ENCODE measurements around the gene SLC22A15. TPM values are rescaled to one million over a fixed set of nuclear protein-coding genes. Genes with fewer than 3 reads are reported as not detected.

SLC22A15 gene
- total RNA-seq, 2 donors from 2014 or later, result 8.3 to 15.6 TPM

DNA sequence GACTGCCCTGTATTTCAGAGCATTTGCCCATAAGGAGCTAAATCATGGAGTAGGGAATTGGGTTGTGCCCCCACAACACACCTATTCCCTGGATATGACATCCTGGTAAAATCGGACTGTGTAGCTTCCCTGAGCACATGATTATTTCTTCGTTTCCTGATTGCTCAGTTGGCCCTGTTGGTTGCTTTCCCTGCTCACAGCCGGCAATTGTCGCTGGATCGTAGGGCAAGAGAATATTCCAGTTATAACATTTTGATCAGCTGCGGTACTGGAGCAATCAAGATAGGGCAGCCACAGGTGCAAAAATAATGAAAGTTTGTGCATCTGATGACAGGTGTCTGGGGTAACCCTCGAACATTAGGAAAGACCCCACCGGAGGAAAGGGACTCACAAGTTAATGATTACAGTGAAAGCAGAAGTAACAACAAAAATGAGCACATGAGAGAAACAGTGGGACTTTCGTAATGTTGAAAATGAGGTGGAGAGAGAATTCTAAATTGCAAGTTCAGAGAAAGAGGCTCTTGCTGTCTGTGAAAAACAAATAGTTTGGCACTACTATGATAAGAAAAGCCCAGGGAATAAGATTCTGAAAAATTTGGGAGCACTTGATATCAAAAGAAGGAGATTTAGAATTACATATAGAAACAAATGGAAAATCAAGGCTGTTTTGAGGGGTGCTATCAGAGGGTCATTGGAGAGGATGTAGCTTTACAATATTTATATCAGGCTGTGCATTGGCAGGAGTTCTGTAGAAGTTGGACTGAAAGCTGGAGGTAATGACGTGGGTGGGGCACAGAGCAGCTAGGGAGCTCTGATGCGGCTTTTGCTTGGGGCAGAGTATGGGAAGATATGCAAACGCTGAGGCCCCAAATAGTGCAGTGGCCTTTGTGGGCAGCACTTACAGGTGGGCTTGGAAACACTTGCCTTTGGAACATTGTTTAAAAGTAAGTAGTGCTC is 134.5 kb downstream of the SLC22A15 start, which contains the start of gene MAB21L3:
TSS of gene MAB21L3 (plus strand) at position 833 of the 957 bp plus-strand sequence. CDS start 1,217 bp downstream, outside the sequence.
- TF ChIP-seq, protein P1, sequence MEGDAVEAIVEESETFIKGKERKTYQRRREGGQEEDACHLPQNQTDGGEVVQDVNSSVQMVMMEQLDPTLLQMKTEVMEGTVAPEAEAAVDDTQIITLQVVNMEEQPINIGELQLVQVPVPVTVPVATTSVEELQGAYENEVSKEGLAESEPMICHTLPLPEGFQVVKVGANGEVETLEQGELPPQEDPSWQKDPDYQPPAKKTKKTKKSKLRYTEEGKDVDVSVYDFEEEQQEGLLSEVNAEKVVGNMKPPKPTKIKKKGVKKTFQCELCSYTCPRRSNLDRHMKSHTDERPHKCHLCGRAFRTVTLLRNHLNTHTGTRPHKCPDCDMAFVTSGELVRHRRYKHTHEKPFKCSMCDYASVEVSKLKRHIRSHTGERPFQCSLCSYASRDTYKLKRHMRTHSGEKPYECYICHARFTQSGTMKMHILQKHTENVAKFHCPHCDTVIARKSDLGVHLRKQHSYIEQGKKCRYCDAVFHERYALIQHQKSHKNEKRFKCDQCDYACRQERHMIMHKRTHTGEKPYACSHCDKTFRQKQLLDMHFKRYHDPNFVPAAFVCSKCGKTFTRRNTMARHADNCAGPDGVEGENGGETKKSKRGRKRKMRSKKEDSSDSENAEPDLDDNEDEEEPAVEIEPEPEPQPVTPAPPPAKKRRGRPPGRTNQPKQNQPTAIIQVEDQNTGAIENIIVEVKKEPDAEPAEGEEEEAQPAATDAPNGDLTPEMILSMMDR (conservative IDR thresholded peaks at IDR 0.05), result no peak
- WGBS, 2 experiments (ENCODE audit: insufficient coverage in 1 of 2, insufficient read length in 1 of 2), result 90 to 91% methylated on average over 9 to 12 of the region's 12 CpGs
- Mint-ChIP-seq H3K4me3 (no peak within 1 kb of the TSS), H3K27ac (peak within 1 kb of the TSS; percentile 2), H3K36me3 (ENCODE audit: low read depth) (no peaks in the 10 kb centered on the region), H3K4me1 (peaks cover 37% of the 10 kb centered on the region), H3K9me3 (no peaks in the 10 kb centered on the region), H3K27me3 (ENCODE audit: insufficient read depth) (peaks cover 3% of the 10 kb centered on the region)
- H3K27ac ChIP-seq (ENCODE audit: low read depth, low read length), result no peak within 1 kb of the TSS
- no peak within 1 kb of the TSS for H3K9ac ChIP-seq (ENCODE audit: extremely low read depth, low read length, poor library complexity, severe bottlenecking)
- H3K4me3 ChIP-seq (ENCODE audit: low read length), result no peak within 1 kb of the TSS
- H3K27me3 ChIP-seq (ENCODE audit: control insufficient read depth, insufficient read depth, low read length, poor library complexity, severe bottlenecking), result no peaks in the 10 kb centered on the region
- no peaks in the 10 kb centered on the region for H3K36me3 ChIP-seq (ENCODE audit: control insufficient read depth, insufficient read depth, low read length)
- H3K4me1 ChIP-seq (ENCODE audit: control insufficient read depth, insufficient read depth, low read length), result peaks cover 20% of the 10 kb centered on the region
- no peak for DNase-seq
- H3K9me3 ChIP-seq (ENCODE audit: control insufficient read depth, low read length), result no peaks in the 10 kb centered on the region

- H3K27ac ChIP-seq (ENCODE audit: low read depth, low read length), result no peak overlapping the region
- 82 to 87% methylated on average over 11 of the region's 11 CpGs for WGBS, 2 experiments (ENCODE audit: insufficient coverage in 1 of 2, insufficient read length in 1 of 2)
Measured at GRCh38 chr1:116111524-116112021, 135.3 kb downstream of the SLC22A15 start.

GRCh38 chr1:116112388-116113140 is 136.3 kb downstream of the SLC22A15 start:
- WGBS, 2 experiments (ENCODE audit: insufficient coverage in 1 of 2, insufficient read length in 1 of 2), result 87 to 88% methylated on average over 2 to 4 of the region's 4 CpGs
- H3K9ac ChIP-seq (ENCODE audit: extremely low read depth, low read length, poor library complexity, severe bottlenecking), result no peak overlapping the region
- Mint-ChIP-seq H3K36me3 (ENCODE audit: low read depth) (no peaks in the 10 kb centered on the region), H3K9me3 (no peaks in the 10 kb centered on the region), H3K4me1 (peaks cover 41% of the 10 kb centered on the region), H3K27me3 (ENCODE audit: insufficient read depth) (peaks cover 3% of the 10 kb centered on the region), H3K27ac (no peak overlapping the region), H3K4me3 (no peak overlapping the region)
- H3K27ac ChIP-seq (ENCODE audit: low read depth, low read length), result no peak overlapping the region
- H3K36me3 ChIP-seq (ENCODE audit: control insufficient read depth, insufficient read depth, low read length), result no peaks in the 10 kb centered on the region
- H3K4me3 ChIP-seq (ENCODE audit: low read length), result no peak overlapping the region
- peaks cover 20% of the 10 kb centered on the region for H3K4me1 ChIP-seq (ENCODE audit: control insufficient read depth, insufficient read depth, low read length)
- H3K27me3 ChIP-seq (ENCODE audit: control insufficient read depth, insufficient read depth, low read length, poor library complexity, severe bottlenecking), result no peaks in the 10 kb centered on the region
- no peaks in the 10 kb centered on the region for H3K9me3 ChIP-seq (ENCODE audit: control insufficient read depth, low read length)
- TF ChIP-seq, protein P1 (conservative IDR thresholded peaks at IDR 0.05), result no peak
- DNase-seq, result no peak

More at GRCh38 chr1:116111524-116112021, 135.3 kb downstream of the SLC22A15 start:
- Histone ChIP-seq H3K9ac (ENCODE audit: extremely low read depth, low read length, poor library complexity, severe bottlenecking) (no peak overlapping the region), H3K27me3 (ENCODE audit: control insufficient read depth, insufficient read depth, low read length, poor library complexity, severe bottlenecking) (no peaks in the 10 kb centered on the region), H3K36me3 (ENCODE audit: control insufficient read depth, insufficient read depth, low read length) (no peaks in the 10 kb centered on the region), H3K4me3 (ENCODE audit: low read length) (no peak overlapping the region), H3K4me1 (ENCODE audit: control insufficient read depth, insufficient read depth, low read length) (peaks cover 20% of the 10 kb centered on the region), H3K9me3 (ENCODE audit: control insufficient read depth, low read length) (no peaks in the 10 kb centered on the region)
- Mint-ChIP-seq H3K27ac (peak overlapping the region; percentile 2), H3K9me3 (no peaks in the 10 kb centered on the region), H3K4me3 (no peak overlapping the region), H3K4me1 (peaks cover 37% of the 10 kb centered on the region), H3K36me3 (ENCODE audit: low read depth) (no peaks in the 10 kb centered on the region), H3K27me3 (ENCODE audit: insufficient read depth) (peaks cover 3% of the 10 kb centered on the region)
- DNase-seq, result no peak
- TF ChIP-seq, protein P1 (conservative IDR thresholded peaks at IDR 0.05), result no peak
